Effector memory CD8-positive, alpha-beta T cell (primary cell): Measurements from ENCODE around the gene THTPA.
A peak's percentile ranks its signal among the peaks of the same experiment; 100 is the strongest.
"Not testable (repeated sequence)": the region's sequence is repeated elsewhere in the genome, so short reads cannot be mapped to it uniquely, and the experiment has no call there.

Source experiments
- ATAC-seq: fragments of 150-1000 bp; cut with Tn5 transposase; replicated peaks from 2 replicates; pipeline ENCODE4 v1.10.0; 2021; ENCODE audit warnings: mild to moderate bottlenecking, moderate library complexity
- DNase-seq, 3 experiments: peaks; one replicate each; pipeline ENCODE4 v3.0.0; 2021
- H3K27ac Mint-ChIP-seq, 2 donors: one replicate each; pipeline ENCODE4 v1.8.0; 2022; ENCODE audit warnings: mild to moderate bottlenecking in 2 of 2, mixed read lengths in 2 of 2, moderate library complexity in 2 of 2
- H3K27me3 Mint-ChIP-seq, 2 donors: one replicate each; pipeline ENCODE4 v1.8.0; 2022; ENCODE audit warnings: mixed read lengths in 2 of 2
- H3K36me3 Mint-ChIP-seq: one replicate; pipeline ENCODE4 v1.8.0; 2022; ENCODE audit warnings: mild to moderate bottlenecking, moderate library complexity, mixed read lengths; ENCODE audit not compliant: insufficient read depth
- H3K4me1 Mint-ChIP-seq, 2 donors: one replicate each; pipeline ENCODE4 v1.8.0; 2022; ENCODE audit warnings: low read depth in 2 of 2, mixed read lengths in 2 of 2
- H3K4me3 Mint-ChIP-seq, 2 donors: one replicate each; pipeline ENCODE4 v1.8.0; 2022; ENCODE audit warnings: mild to moderate bottlenecking in 2 of 2, mixed read lengths in 2 of 2, moderate library complexity in 2 of 2
- H3K9me3 Mint-ChIP-seq, 2 donors: one replicate each; pipeline ENCODE4 v1.8.0; 2022; ENCODE audit warnings: mixed read lengths in 2 of 2

Gene THTPA

DNA sequence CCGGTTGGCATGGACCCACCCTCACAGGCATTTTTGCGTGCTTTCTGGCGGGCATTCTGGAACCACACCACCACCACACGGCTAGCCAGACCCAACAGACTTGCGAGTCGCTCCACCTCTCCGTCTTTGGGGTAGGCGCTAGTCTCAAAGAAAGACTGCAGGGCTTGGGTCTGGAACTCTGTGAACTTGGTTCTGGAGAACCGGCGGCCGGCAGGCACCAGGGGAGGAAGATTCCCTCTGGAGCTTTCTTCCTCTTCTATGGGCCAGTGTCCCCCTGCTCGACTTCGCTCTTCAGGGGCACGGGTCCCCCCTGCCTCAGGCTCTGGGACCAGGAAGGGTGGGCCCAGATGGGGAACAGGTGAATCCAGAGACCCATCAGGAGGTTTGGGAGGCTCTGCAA is 31.1 kb upstream of the THTPA start:
- Mint-ChIP-seq H3K9me3 (no peaks in the 10 kb centered on the region), H3K36me3 (no peaks in the 10 kb centered on the region), H3K27ac (no peak overlapping the region), H3K27me3 (no peaks in the 10 kb centered on the region), H3K4me3 (no peak overlapping the region), H3K4me1 (no peaks in the 10 kb centered on the region)
- ATAC-seq = no peak
- no peak for DNase-seq

DNA sequence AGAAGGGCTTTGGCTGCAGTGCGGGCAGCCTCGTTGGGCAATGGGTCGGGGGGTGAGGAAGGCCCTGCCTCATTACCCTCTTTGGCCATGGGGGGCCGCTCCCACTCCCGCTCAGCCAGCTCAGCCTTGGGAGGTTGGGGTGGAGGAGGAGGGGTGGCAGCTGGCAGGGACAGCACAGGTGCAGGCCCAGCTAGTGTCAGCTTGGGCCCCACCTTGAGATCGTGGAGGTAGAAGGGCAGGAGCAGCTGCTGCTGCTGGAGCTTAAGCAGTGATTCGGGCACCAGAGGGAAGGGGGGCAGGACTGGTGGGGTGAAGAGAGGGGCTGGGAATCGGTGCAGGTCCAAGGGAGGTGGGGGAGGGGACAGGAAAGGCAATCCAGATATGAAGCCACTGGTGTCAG is 30.5 kb upstream of the THTPA start:
- H3K36me3 Mint-ChIP-seq = no peaks in the 10 kb centered on the region
- no peaks in the 10 kb centered on the region for H3K4me1 Mint-ChIP-seq
- no peak overlapping the region for H3K4me3 Mint-ChIP-seq
- no peaks in the 10 kb centered on the region for H3K9me3 Mint-ChIP-seq
- H3K27ac Mint-ChIP-seq = no peak overlapping the region
- DNase-seq (no peak), ATAC-seq (no peak)
- no peaks in the 10 kb centered on the region for H3K27me3 Mint-ChIP-seq

DNA sequence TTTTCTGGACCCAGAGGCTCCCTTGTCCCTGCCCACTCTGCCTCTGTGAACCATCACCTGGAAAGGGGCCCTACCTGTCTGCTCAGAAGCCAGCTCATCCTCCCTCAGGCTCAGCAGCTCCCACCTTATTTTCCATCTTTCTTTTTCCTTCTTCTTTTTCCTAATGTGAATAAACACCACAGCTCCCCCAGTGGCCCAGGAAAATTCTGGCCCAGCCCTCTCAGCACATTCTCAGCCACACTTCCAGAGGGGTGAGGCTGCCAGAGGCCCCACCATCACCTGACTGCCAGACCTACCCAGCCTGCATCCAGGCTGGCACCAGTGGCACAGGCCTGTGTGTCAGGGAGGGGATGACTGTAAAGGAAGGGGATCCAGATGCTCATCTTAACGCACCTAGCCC is 27.5 kb upstream of the THTPA start:
- Mint-ChIP-seq H3K36me3 (no peaks in the 10 kb centered on the region), H3K4me1 (no peaks in the 10 kb centered on the region), H3K27me3 (no peaks in the 10 kb centered on the region), H3K9me3 (no peaks in the 10 kb centered on the region), H3K4me3 (no peak overlapping the region), H3K27ac (peak overlapping the region in 1 of 2 donors; percentile 72)
- no peak for ATAC-seq
- no peak for DNase-seq

DNA sequence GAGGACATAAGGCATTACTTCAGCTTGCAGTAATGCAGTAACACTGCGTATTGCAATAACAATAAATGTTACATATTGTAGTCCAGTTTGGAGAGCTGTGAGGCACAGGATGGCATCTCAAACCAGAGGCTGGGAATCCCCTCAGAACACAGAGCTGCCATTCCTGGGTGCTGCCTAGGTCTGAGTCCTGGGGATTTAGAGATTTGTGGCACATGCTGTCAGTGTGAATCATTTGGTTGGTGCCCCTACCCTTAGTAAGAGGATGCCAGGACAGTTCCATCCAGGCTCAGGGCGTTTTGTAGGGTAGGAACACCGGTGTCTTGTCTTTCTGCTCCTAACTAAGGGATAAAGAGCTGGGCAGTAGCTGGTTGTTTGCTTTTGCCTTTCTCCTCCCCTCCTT is 27.1 kb upstream of the THTPA start:
- DNase-seq = no peak
- H3K27ac Mint-ChIP-seq = peak overlapping the region in 1 of 2 donors; percentile 72
- no peaks in the 10 kb centered on the region for H3K9me3 Mint-ChIP-seq
- no peaks in the 10 kb centered on the region for H3K4me1 Mint-ChIP-seq
- no peaks in the 10 kb centered on the region for H3K27me3 Mint-ChIP-seq
- H3K36me3 Mint-ChIP-seq = no peaks in the 10 kb centered on the region
- no peak for ATAC-seq
- no peak overlapping the region for H3K4me3 Mint-ChIP-seq

DNA sequence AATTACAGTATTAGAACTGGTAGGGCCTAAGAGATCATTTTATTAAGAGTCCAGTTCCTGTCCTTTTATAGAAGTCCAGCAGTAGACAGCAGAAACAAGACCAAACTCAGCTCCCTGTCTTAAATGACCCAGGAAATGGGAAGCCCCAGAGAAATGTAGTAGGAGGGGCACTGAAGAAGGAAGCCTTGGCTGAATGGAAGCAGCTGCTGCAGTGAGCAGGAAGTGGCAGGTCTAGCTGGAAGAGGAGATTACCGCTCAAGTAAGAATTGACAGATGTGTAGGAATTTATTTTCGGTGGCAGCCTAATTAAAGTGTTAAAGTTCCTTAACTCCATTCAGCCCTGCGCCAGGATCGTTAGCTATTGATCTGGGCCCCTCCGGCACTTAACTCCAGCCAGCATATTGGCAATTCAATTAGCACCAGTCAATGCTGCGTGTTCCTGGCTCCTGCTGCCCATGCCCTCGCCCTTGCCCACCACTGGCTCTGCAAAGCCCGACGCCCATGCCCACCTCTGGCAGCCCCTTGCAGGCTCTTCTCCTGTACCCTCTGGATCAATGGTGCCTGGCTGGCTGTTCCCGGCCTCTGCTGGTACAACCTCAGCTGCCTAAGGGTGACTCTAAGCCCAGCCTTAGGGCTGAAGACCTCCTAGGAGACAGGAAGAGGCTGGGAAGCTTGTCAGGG is 25.6 kb upstream of the THTPA start:
- no peak overlapping the region for H3K4me3 Mint-ChIP-seq

DNA sequence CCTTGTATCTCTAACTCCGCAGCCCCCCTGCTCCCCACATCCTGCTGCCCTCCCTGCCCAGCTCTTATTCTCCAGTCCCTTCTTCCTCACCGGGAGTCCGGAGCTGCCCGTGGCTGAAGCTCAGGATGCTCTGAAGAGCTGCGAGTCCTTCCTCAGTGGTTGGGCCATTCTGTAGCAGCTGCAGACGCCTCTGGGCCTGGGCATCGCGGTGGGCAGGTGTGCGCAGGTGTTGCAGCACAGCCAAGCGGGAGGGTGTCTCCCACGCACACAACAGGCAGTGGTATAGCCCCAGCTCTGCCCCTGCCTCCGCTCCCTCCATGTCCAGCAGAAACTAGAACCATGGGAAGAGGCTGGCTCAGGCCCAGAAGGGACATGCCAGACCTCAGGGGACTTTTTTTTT is 24.7 kb upstream of the THTPA start:
- H3K4me1 Mint-ChIP-seq = no peaks in the 10 kb centered on the region
- no peaks in the 10 kb centered on the region for H3K9me3 Mint-ChIP-seq
- no peak overlapping the region for H3K27ac Mint-ChIP-seq
- no peaks in the 10 kb centered on the region for H3K27me3 Mint-ChIP-seq
- no peaks in the 10 kb centered on the region for H3K36me3 Mint-ChIP-seq
- ATAC-seq (no peak), DNase-seq (no peak)
- no peak overlapping the region for H3K4me3 Mint-ChIP-seq

More for the DNA sequence above, 25.6 kb upstream of the THTPA start:
- no peaks in the 10 kb centered on the region for H3K27me3 Mint-ChIP-seq
- H3K4me1 Mint-ChIP-seq = no peaks in the 10 kb centered on the region
- no peak for ATAC-seq
- no peaks in the 10 kb centered on the region for H3K36me3 Mint-ChIP-seq
- H3K27ac Mint-ChIP-seq = no peak overlapping the region
- DNase-seq = no peak
- H3K9me3 Mint-ChIP-seq = no peaks in the 10 kb centered on the region

DNA sequence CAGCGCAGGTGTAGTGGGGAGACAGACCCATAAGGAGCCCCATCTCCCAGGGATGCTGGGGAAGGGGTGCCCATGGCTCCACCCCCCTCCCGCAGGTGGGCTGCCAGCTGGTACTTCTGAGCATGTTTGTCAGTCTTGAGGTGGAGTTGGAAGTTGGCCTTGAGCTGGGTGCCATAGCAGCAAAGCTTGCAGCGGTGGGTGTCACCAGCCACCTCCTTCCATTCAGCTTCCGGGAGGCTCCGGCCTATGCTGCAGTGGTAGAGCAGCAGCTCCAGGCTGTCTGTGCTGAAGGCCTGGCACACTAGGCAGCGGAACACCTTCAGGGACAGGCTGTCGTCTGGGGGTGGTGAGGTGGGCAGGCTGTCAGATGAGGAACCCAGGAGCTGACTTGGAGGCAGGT is 23.4 kb upstream of the THTPA start:
- ATAC-seq (no peak), DNase-seq (no peak)
- Mint-ChIP-seq H3K27ac (no peak overlapping the region), H3K4me1 (no peaks in the 10 kb centered on the region), H3K36me3 (no peaks in the 10 kb centered on the region), H3K9me3 (no peaks in the 10 kb centered on the region), H3K4me3 (no peak overlapping the region), H3K27me3 (no peaks in the 10 kb centered on the region)

DNA sequence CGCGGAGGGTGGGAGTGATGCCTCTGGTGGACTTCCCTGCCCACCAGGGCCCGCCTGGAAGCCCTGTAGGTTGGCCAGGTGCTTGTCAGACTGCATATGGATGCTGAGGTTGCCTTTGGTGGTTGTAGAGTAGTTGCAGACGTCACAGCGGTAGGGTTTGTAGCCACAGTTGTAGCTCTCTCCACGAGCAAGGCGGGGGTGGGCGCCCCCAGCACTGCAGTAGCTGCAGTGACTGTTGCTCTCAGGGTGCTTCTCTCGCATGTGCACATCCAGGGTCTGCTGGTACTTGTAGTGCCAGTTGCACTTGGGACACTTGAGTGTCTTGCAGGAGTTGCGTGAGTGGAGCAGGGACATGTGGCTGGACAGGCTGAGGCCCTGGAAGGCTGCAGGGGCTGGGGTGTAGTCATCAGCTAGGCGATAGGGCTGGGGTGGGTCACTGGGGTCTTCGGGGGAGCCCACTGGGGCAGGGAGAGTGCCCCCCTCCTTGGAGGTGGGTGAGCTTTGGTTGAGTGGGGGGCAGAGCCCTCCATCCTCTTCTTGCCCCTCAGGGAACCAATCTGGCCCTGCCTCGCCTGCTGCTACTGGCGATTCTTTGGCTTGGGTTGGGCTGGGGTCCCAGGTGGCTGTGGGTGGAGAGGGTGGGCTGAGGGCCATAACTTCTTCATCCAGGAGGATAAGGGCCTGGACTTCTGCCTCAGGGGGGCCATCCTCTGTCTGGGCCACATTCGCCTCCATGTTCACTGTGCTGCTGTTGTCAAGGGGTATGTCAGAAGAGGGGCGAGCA is 22.2 kb upstream of the THTPA start:
- ATAC-seq = no peak
- Mint-ChIP-seq H3K4me1 (no peaks in the 10 kb centered on the region), H3K4me3 (no peak overlapping the region), H3K9me3 (no peaks in the 10 kb centered on the region), H3K36me3 (no peaks in the 10 kb centered on the region), H3K27ac (no peak overlapping the region), H3K27me3 (no peaks in the 10 kb centered on the region)
- no peak for DNase-seq

DNA sequence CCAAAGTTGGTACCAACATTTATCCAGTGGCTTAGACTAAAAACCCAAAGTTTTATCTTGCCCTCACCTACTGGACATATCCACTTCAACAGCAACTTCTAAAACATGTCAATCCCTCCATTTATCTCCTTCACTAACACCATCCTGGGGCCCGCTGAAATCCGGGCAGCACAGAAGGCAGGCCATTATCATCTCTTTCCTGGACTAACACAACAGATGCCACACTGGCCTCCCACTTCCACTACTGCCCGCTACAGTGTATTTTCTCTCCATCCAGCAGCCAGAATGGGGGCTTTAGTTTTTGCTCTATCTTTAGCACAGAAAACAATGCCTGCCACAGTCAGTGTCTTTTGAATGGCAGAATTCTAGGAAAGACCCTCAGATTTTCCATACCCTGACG is 20.1 kb upstream of the THTPA start:
- ATAC-seq = no peak
- H3K27me3 Mint-ChIP-seq = no peaks in the 10 kb centered on the region
- H3K4me1 Mint-ChIP-seq = peaks cover 0 to 4% of the 10 kb centered on the region in 2 donors
- no peaks in the 10 kb centered on the region for H3K36me3 Mint-ChIP-seq
- H3K9me3 Mint-ChIP-seq = no peaks in the 10 kb centered on the region
- H3K27ac Mint-ChIP-seq = no peak overlapping the region
- DNase-seq = no peak
- H3K4me3 Mint-ChIP-seq = no peak overlapping the region

DNA sequence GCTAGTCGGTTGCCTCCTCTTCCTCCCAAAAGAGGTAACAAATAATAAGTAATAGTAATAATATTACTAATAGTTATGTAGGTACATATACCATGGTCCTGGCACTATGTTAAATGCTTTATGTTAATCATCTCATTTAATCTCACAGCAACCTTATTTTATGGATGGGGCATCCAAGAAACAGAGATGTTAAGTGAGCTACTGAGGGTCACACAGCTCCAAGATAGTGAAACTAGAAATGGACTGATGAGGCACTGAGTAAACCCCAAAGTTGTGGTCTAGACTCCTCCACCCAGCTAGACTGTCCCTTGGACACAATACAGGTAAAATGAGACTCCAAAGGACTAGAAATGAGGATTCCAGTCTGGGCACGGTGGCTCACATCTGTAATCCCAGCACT is 19.6 kb upstream of the THTPA start:
- H3K4me1 Mint-ChIP-seq = peaks cover 0 to 4% of the 10 kb centered on the region in 2 donors
- no peak overlapping the region for H3K27ac Mint-ChIP-seq
- no peaks in the 10 kb centered on the region for H3K9me3 Mint-ChIP-seq
- no peak overlapping the region for H3K4me3 Mint-ChIP-seq
- H3K27me3 Mint-ChIP-seq = no peaks in the 10 kb centered on the region
- no peaks in the 10 kb centered on the region for H3K36me3 Mint-ChIP-seq
- DNase-seq = no peak
- no peak for ATAC-seq

DNA sequence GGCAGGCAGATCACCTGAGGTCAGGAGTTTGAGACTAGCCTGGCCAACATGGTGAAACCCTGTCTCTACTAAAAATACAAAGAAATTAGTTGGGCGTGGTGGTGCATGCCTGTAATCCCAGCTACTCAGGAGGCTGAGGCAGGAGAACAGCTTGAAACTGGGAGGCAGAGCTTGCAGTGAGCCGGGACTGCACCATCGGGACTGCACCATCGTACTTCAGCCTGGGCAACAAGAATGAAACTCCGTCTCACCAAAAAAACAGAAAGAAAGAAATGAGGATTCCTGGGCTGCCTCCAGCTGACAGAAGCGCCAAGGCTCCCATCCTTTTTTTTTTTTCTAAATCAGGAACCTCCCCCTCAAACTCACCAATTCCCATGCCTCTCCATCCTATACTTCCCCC is 19.2 kb upstream of the THTPA start:
- DNase-seq = not testable (repeated sequence)

DNA sequence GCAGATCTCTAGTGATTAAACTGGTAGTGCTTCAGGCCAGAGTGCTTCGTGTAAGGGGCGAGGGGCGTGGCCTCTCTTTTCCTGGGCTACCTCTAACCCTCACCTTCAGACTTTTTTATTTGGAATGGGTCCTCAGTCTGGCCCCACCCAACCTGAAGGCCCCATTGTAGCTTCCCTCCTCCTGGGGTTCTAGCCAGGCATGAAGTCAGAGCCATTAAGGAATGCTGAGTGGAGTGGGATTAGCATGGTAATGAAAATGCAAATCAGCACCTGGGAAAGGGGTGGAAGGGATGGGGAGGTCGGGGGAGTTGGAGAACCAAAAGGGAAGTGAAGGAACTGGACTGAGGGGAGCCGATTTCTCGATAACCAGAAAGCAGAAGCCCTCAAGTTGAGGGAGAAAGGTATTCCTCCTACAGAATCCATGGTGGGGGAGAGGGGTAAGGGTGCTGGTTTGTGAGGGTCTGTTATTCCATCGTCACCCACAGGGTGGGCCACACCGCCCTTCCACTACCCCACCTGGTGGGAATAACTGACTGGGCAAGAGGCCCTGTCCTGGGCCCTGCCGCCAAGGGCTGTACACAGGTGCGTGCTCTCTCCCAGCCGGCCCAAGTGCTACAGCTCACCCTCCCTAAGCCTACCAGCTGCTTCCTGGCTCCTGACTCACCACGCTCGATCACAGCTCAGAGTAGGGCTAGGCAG is 18.6 kb upstream of the THTPA start:
- no peak overlapping the region for H3K4me3 Mint-ChIP-seq
- no peak for ATAC-seq
- no peaks in the 10 kb centered on the region for H3K36me3 Mint-ChIP-seq
- H3K27ac Mint-ChIP-seq = no peak overlapping the region
- peaks cover 0 to 5% of the 10 kb centered on the region in 2 donors for H3K27me3 Mint-ChIP-seq
- DNase-seq = no peak
- H3K4me1 Mint-ChIP-seq = peaks cover 0 to 4% of the 10 kb centered on the region in 2 donors
- no peaks in the 10 kb centered on the region for H3K9me3 Mint-ChIP-seq

More for the DNA sequence above, 19.2 kb upstream of the THTPA start:
- H3K9me3 Mint-ChIP-seq, H3K4me1 Mint-ChIP-seq, H3K27ac Mint-ChIP-seq, H3K36me3 Mint-ChIP-seq, H3K27me3 Mint-ChIP-seq, H3K4me3 Mint-ChIP-seq, ATAC-seq: not testable (repeated sequence)

DNA sequence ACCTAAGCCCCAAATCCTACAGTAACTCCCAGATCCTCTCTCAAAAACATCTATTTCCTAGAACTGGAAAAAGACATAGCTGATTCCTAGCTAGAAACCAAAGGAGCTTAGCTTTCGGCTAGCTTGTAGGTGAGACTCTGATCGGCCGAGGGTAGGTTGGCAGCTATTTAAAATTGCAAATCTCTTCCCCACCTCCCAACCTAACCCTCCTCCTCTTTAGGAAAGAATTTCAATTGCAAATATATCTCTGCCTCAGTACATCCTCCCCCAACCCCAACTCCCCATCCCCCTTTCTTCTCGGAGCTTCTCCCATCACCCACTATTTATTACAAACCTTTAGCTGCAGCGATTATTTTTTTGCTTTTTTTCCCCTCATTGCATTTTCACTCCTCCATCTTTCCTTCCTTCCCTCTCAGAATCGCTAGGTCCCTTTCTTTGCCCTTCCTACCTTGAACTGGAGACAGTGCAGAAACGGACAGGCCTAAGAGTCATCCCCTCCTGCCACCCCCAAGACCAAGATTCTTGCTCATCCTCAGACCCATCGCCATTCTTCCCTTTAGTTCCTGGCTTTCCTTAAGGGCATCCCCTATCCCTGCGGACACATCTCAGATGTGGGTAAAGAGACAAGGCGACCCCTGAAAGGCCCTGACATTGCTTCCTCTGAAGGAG is 17.9 kb upstream of the THTPA start:
- peaks cover 0 to 5% of the 10 kb centered on the region in 2 donors for H3K27me3 Mint-ChIP-seq
- H3K4me3 Mint-ChIP-seq = no peak overlapping the region

More for the DNA sequence above, 17.9 kb upstream of the THTPA start:
- Mint-ChIP-seq H3K36me3 (no peaks in the 10 kb centered on the region), H3K4me1 (peaks cover 0 to 4% of the 10 kb centered on the region in 2 donors), H3K27ac (no peak overlapping the region), H3K9me3 (no peaks in the 10 kb centered on the region)
- DNase-seq (no peak), ATAC-seq (no peak)
